Measurements from ENCODE around the gene BCLAF1. TPM values are rescaled to one million over a fixed set of nuclear protein-coding genes. Genes with fewer than 3 reads are reported as not detected.
A peak's percentile ranks its signal among the peaks of the same experiment; 100 is the strongest.
"Not testable (repeated sequence)": the region's sequence is repeated elsewhere in the genome, so short reads cannot be mapped to it uniquely, and the experiment has no call there.

BCLAF1 gene
- total RNA-seq, 4 donors from 2014 or later: 131 to 355 (median 162) TPM

GRCh38 chr6:136226027-136226673 lies 63.5 kb downstream of the BCLAF1 start:
- no peaks in the 10 kb centered on the region for H3K27me3 ChIP-seq
- TF ChIP-seq POLR2AphosphoS5 (IDR thresholded peaks at IDR 0.05) (no peak), EP300 (IDR thresholded peaks at IDR 0.05) (no peak), CTCF (IDR thresholded peaks at IDR 0.05) (peak; percentile 98 to 100)
- H3K27ac ChIP-seq: no peak overlapping the region
- peak overlapping the region; percentile 21 for H3K4me3 ChIP-seq
- peaks cover 10% of the 10 kb centered on the region for H3K4me1 ChIP-seq
- WGBS: 25% methylated on average over 12 of the region's 12 CpGs
- no peaks in the 10 kb centered on the region for H3K36me3 ChIP-seq
- peak in 1 of 2 donors; percentile 67 for DNase-seq (ENCODE audit: low spot score in 2 of 2)
- no peaks in the 10 kb centered on the region for H3K9me3 ChIP-seq

DNA sequence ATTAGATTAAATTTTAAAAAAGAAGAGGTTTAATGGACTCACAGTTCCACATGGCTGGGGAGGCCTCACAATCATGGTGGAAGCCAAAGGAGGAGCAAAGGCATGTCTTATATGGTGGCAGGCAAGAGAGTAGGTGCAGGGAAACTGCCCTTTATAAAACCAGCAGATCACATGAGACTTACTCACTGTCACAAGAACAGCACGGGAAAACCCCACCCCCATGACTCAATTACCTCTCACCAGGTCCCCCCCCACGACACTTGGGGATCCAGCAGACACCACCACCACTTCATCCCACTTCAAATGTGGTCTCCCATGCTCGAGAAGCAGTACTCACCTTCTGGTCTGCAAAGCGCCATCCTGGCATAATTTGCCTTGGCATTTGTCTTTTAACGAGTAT lies 64.2 kb downstream of the BCLAF1 start:
- no peak for DNase-seq (ENCODE audit: low spot score in 2 of 2)
- TF ChIP-seq EP300 (IDR thresholded peaks at IDR 0.05) (no peak), POLR2AphosphoS5 (IDR thresholded peaks at IDR 0.05) (no peak), CTCF (IDR thresholded peaks at IDR 0.05) (no peak), POLR2A (IDR thresholded peaks at IDR 0.05) (no peak)
- no peak overlapping the region for H3K27ac ChIP-seq
- no peaks in the 10 kb centered on the region for H3K36me3 ChIP-seq
- 65% methylated on average over 5 of the region's 5 CpGs for WGBS
- H3K4me3 ChIP-seq: no peak overlapping the region
- H3K4me1 ChIP-seq: peaks cover 10% of the 10 kb centered on the region
- H3K27me3 ChIP-seq: no peaks in the 10 kb centered on the region
- no peaks in the 10 kb centered on the region for H3K9me3 ChIP-seq

- DNase-seq (ENCODE audit: low spot score in 2 of 2); H3K27me3 ChIP-seq; H3K27ac ChIP-seq; H3K36me3 ChIP-seq; H3K4me1 ChIP-seq; H3K9me3 ChIP-seq; H3K4me3 ChIP-seq: not testable (repeated sequence)
- whole genome bisulfite sequencing: 92% methylated on average over 4 of the region's 4 CpGs
These were observed 64.7 kb downstream of the BCLAF1 start for GRCh38 chr6:136224974-136225373.

- Histone ChIP-seq H3K27ac (no peak overlapping the region), H3K27me3 (no peaks in the 10 kb centered on the region), H3K4me1 (no peaks in the 10 kb centered on the region), H3K4me3 (no peak overlapping the region), H3K36me3 (no peaks in the 10 kb centered on the region), H3K9me3 (no peaks in the 10 kb centered on the region)
- DNase-seq (ENCODE audit: low spot score in 2 of 2): no peak
- TF ChIP-seq CTCF (IDR thresholded peaks at IDR 0.05): no peak
- TF ChIP-seq EP300 (IDR thresholded peaks at IDR 0.05): no peak
- no peak for TF ChIP-seq POLR2A (IDR thresholded peaks at IDR 0.05)
- TF ChIP-seq POLR2AphosphoS5 (IDR thresholded peaks at IDR 0.05): no peak
- WGBS: 85% methylated on average over 10 of the region's 10 CpGs
These were observed 72.9 kb downstream of the BCLAF1 start for GRCh38 chr6:136216503-136217401.

GRCh38 chr6:136213853-136214252 lies 75.8 kb downstream of the BCLAF1 start:
- TF ChIP-seq EP300 (IDR thresholded peaks at IDR 0.05) (no peak), POLR2AphosphoS5 (IDR thresholded peaks at IDR 0.05) (no peak), CTCF (IDR thresholded peaks at IDR 0.05) (no peak), POLR2A (IDR thresholded peaks at IDR 0.05) (no peak)
- H3K9me3 ChIP-seq: no peaks in the 10 kb centered on the region
- no peaks in the 10 kb centered on the region for H3K4me1 ChIP-seq
- no peaks in the 10 kb centered on the region for H3K36me3 ChIP-seq
- no peaks in the 10 kb centered on the region for H3K27me3 ChIP-seq
- H3K27ac ChIP-seq: no peak overlapping the region
- no peak for DNase-seq (ENCODE audit: low spot score in 2 of 2)
- no peak overlapping the region for H3K4me3 ChIP-seq
